ENCODE data around the gene ARHGEF17.

Gene ARHGEF17

DNA sequence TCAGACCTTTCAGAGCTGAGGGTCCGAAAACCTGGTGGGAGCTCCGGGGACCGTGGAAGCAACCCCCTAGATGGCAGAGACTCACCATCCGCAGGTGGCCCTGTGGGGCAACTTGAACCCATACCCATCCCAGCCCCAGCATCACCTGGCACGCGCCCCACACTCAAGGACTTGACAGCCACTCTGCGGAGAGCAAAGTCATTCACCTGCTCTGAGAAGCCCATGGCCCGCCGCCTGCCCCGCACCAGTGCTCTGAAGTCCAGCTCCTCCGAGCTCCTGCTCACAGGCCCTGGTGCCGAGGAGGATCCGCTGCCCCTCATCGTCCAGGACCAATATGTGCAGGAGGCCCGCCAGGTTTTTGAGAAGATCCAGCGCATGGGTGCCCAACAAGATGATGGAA, 2.0 kb downstream of the ARHGEF17 start:
- Histone ChIP-seq H3K4me3 (ENCODE audit: insufficient read length, low read depth) (no peak overlapping the region), H3K4me1 (ENCODE audit: insufficient read depth, insufficient read length) (peaks cover 30% of the 10 kb centered on the region), H3K27me3 (ENCODE audit: insufficient read depth, insufficient read length) (peaks cover 16% of the 10 kb centered on the region), H3K36me3 (ENCODE audit: insufficient read depth, insufficient read length, low read length) (peaks cover 38% of the 10 kb centered on the region), H3K9ac (ENCODE audit: insufficient read length, low read depth) (peak overlapping the region; percentile 72), H3K9me3 (ENCODE audit: insufficient read depth, low read length) (no peaks in the 10 kb centered on the region)
- TF ChIP-seq YY1 (IDR thresholded peaks at IDR 0.05; ENCODE audit: insufficient read depth, insufficient read length), result no peak
- no peak for TF ChIP-seq ZNF274 (IDR thresholded peaks at IDR 0.05; ENCODE audit: low read depth, low read length)
- no peak for TF ChIP-seq SUZ12 (IDR thresholded peaks at IDR 0.05; ENCODE audit: extremely low read depth, insufficient read depth, insufficient read length)
- no peak for DNase-seq (ENCODE audit: low read depth, low spot score)

DNA sequence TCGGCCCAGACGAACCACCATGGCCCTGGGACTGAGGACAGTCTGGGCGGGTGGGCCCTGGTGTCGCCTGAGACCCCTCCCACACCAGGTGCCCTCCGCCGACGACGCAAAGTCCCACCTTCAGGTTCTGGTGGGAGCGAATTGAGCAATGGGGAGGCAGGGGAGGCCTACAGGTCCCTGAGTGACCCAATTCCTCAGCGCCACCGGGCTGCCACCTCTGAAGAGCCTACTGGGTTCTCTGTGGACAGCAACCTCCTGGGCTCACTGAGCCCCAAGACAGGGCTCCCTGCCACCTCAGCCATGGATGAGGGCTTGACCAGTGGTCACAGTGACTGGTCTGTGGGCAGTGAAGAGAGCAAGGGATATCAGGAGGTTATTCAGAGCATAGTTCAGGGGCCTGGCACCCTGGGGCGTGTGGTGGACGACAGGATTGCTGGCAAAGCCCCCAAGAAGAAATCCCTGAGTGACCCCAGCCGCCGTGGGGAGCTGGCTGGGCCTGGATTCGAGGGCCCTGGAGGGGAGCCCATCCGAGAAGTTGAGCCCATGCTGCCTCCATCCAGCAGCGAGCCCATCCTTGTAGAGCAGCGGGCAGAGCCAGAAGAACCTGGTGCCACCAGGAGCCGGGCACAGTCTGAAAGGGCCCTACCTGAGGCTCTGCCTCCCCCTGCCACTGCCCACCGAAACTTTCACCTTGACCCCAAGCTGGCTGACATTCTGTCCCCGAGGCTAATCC, 2.8 kb downstream of the ARHGEF17 start:
- peaks cover 41% of the 10 kb centered on the region for H3K36me3 ChIP-seq (ENCODE audit: insufficient read depth, insufficient read length, low read length)
- H3K9me3 ChIP-seq (ENCODE audit: insufficient read depth, low read length), result no peaks in the 10 kb centered on the region
- peaks cover 16% of the 10 kb centered on the region for H3K27me3 ChIP-seq (ENCODE audit: insufficient read depth, insufficient read length)
- peaks cover 34% of the 10 kb centered on the region for H3K4me1 ChIP-seq (ENCODE audit: insufficient read depth, insufficient read length)
- TF ChIP-seq ZNF274 (IDR thresholded peaks at IDR 0.05; ENCODE audit: low read depth, low read length), result no peak
- TF ChIP-seq YY1 (IDR thresholded peaks at IDR 0.05; ENCODE audit: insufficient read depth, insufficient read length), result no peak
- no peak for TF ChIP-seq SUZ12 (IDR thresholded peaks at IDR 0.05; ENCODE audit: extremely low read depth, insufficient read depth, insufficient read length)
- DNase-seq (ENCODE audit: low read depth, low spot score), result no peak
- H3K4me3 ChIP-seq (ENCODE audit: insufficient read length, low read depth), result no peak overlapping the region
- H3K9ac ChIP-seq (ENCODE audit: insufficient read length, low read depth), result peak overlapping the region; percentile 67

DNA sequence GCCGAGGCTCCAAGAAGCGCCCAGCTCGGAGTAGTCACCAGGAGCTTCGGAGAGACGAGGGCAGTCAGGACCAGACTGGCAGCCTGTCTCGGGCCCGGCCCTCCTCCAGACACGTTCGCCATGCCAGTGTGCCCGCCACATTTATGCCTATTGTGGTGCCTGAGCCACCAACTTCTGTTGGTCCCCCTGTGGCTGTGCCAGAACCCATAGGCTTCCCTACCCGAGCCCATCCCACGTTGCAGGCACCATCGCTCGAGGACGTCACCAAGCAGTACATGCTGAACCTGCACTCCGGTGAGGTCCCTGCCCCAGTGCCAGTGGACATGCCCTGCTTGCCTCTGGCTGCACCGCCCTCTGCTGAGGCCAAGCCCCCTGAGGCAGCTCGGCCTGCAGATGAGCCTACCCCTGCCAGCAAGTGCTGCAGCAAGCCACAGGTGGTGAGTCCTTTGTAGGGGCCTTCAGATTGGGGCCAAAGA, 3.4 kb downstream of the ARHGEF17 start:
- Histone ChIP-seq H3K27me3 (ENCODE audit: insufficient read depth, insufficient read length) (peaks cover 13% of the 10 kb centered on the region), H3K9ac (ENCODE audit: insufficient read length, low read depth) (peak overlapping the region; percentile 67), H3K4me3 (ENCODE audit: insufficient read length, low read depth) (no peak overlapping the region), H3K36me3 (ENCODE audit: insufficient read depth, insufficient read length, low read length) (peaks cover 44% of the 10 kb centered on the region), H3K4me1 (ENCODE audit: insufficient read depth, insufficient read length) (peaks cover 34% of the 10 kb centered on the region), H3K9me3 (ENCODE audit: insufficient read depth, low read length) (no peaks in the 10 kb centered on the region)
- no peak for DNase-seq (ENCODE audit: low read depth, low spot score)
- TF ChIP-seq ZNF274 (IDR thresholded peaks at IDR 0.05; ENCODE audit: low read depth, low read length) (no peak), YY1 (IDR thresholded peaks at IDR 0.05; ENCODE audit: insufficient read depth, insufficient read length) (no peak), SUZ12 (IDR thresholded peaks at IDR 0.05; ENCODE audit: extremely low read depth, insufficient read depth, insufficient read length) (no peak)

DNA sequence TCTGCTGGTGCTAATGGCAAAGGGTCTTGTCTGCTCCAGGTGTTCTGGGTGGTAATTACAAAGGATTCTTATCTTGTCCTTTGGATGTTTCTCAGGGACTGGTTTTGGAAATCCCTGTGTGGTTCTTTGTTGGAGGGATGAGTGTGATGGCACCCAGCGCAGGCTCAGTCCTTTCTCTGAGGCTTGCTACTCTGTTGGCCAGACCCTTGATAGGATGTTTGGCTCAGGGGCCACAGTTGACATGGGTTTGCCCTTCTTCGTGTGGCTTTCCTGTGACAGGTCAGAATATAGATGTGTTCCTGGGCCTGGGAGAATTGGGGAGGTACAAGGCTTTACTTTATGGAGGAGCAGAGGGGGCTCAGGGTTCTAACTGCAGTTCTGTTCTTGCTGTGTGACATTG, 4.0 kb downstream of the ARHGEF17 start:
- Histone ChIP-seq H3K9ac (ENCODE audit: insufficient read length, low read depth) (no peak overlapping the region), H3K4me3 (ENCODE audit: insufficient read length, low read depth) (no peak overlapping the region)

DNA sequence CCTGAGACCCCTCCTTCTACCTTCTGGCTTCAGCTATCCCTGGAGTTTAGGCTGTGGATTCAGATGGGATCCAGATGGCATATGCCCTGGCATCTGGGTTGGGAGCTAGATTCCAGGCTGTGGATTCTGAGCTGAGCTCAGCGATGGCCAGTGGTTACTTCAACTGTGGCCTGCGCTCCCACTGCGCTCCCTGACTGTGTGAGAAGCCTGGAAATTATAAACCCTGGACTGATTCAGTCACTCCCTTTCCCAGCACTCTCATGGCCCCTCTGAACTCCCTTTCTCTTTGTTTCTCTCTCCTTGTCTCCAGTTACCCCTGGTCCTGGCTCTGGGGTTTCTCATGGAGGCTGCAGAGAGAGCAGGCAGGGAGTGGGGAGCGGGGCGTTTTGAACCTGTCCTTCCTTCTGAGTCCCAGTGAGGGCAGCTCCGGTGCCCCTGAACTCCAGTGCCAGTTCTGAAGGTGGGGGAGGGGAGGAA, 4.8 kb downstream of the ARHGEF17 start:
- TF ChIP-seq ZNF274 (IDR thresholded peaks at IDR 0.05; ENCODE audit: low read depth, low read length) (no peak), YY1 (IDR thresholded peaks at IDR 0.05; ENCODE audit: insufficient read depth, insufficient read length) (no peak), SUZ12 (IDR thresholded peaks at IDR 0.05; ENCODE audit: extremely low read depth, insufficient read depth, insufficient read length) (no peak)
- Histone ChIP-seq H3K9me3 (ENCODE audit: insufficient read depth, low read length) (no peaks in the 10 kb centered on the region), H3K4me1 (ENCODE audit: insufficient read depth, insufficient read length) (peaks cover 39% of the 10 kb centered on the region), H3K4me3 (ENCODE audit: insufficient read length, low read depth) (no peak overlapping the region), H3K9ac (ENCODE audit: insufficient read length, low read depth) (peak overlapping the region; percentile 32), H3K36me3 (ENCODE audit: insufficient read depth, insufficient read length, low read length) (peaks cover 56% of the 10 kb centered on the region), H3K27me3 (ENCODE audit: insufficient read depth, insufficient read length) (peaks cover 10% of the 10 kb centered on the region)
- DNase-seq (ENCODE audit: low read depth, low spot score), result no peak

More for the DNA sequence above, 4.0 kb downstream of the ARHGEF17 start:
- H3K36me3 ChIP-seq (ENCODE audit: insufficient read depth, insufficient read length, low read length), result peaks cover 50% of the 10 kb centered on the region
- H3K27me3 ChIP-seq (ENCODE audit: insufficient read depth, insufficient read length), result peaks cover 10% of the 10 kb centered on the region
- H3K4me1 ChIP-seq (ENCODE audit: insufficient read depth, insufficient read length), result peaks cover 36% of the 10 kb centered on the region
- no peaks in the 10 kb centered on the region for H3K9me3 ChIP-seq (ENCODE audit: insufficient read depth, low read length)
- no peak for TF ChIP-seq YY1 (IDR thresholded peaks at IDR 0.05; ENCODE audit: insufficient read depth, insufficient read length)
- no peak for TF ChIP-seq SUZ12 (IDR thresholded peaks at IDR 0.05; ENCODE audit: extremely low read depth, insufficient read depth, insufficient read length)
- TF ChIP-seq ZNF274 (IDR thresholded peaks at IDR 0.05; ENCODE audit: low read depth, low read length), result no peak
- DNase-seq (ENCODE audit: low read depth, low spot score), result no peak

DNA sequence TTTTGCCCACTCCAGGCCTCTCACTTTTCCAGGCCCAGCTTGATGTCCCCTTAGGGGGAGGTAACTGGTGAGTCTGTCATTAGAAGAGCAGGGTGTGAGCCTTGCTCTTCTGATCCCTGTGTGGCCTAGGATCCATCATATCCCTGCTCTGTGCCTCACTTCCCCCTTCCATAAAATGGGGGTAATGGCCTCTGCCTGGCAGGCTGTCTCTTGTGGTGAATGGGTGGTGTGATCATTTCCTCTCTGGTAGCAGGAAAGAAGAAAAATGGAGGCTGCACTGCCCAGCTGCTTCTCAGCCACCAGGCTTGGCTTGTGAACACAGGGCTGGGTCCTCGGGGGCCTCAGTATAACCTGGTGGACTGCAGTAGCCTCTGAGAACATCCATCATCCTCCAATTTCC, 5.6 kb downstream of the ARHGEF17 start:
- DNase-seq (ENCODE audit: low read depth, low spot score), result no peak
- Histone ChIP-seq H3K27me3 (ENCODE audit: insufficient read depth, insufficient read length) (peaks cover 10% of the 10 kb centered on the region), H3K9me3 (ENCODE audit: insufficient read depth, low read length) (no peaks in the 10 kb centered on the region), H3K36me3 (ENCODE audit: insufficient read depth, insufficient read length, low read length) (peaks cover 59% of the 10 kb centered on the region), H3K4me1 (ENCODE audit: insufficient read depth, insufficient read length) (peaks cover 41% of the 10 kb centered on the region), H3K9ac (ENCODE audit: insufficient read length, low read depth) (no peak overlapping the region), H3K4me3 (ENCODE audit: insufficient read length, low read depth) (no peak overlapping the region)
- TF ChIP-seq YY1 (IDR thresholded peaks at IDR 0.05; ENCODE audit: insufficient read depth, insufficient read length) (no peak), SUZ12 (IDR thresholded peaks at IDR 0.05; ENCODE audit: extremely low read depth, insufficient read depth, insufficient read length) (no peak), ZNF274 (IDR thresholded peaks at IDR 0.05; ENCODE audit: low read depth, low read length) (no peak)

DNA sequence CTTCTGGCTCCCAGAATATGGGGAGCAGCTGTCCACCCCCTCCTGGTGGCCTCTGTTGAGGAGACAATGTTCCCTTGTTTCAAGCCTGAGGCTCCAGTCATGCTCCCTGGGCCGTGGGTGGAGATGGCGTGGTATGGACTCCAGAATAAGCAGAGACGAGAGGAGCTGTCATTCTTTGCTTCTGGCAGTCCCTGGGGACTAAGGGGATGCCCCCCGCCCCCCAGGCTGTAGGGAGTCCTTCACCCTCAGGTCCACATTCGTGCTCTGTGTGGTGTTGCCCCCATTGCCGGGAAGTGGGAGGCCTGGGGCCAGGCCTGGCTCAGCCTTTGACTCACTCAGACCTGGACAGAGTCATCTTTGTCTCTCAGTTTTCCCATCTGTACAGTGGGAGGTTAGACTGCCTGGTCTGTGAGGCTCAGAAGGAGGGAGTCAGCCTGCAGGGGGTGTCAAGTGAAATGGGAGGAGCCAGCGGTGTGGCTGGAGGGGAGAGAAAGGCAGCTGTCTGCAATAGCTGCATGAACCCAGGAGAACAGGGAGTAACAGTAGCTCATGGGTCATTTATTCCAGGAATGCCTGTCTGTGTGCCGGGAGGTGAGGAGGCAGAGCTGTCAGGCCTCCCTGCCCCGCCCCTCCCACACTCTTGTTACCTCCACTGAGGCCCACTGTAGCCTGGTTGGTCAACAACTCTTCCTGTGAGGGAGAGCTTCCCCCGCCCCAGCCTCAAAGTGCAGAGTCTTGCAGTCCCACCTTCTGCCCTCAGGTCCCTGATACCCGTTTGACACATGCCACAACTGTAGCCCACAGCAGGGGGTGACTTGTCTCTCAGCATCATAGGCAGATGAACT, 6.3 kb downstream of the ARHGEF17 start:
- Histone ChIP-seq H3K27me3 (ENCODE audit: insufficient read depth, insufficient read length) (peaks cover 10% of the 10 kb centered on the region), H3K4me1 (ENCODE audit: insufficient read depth, insufficient read length) (peaks cover 41% of the 10 kb centered on the region), H3K9me3 (ENCODE audit: insufficient read depth, low read length) (no peaks in the 10 kb centered on the region), H3K36me3 (ENCODE audit: insufficient read depth, insufficient read length, low read length) (peaks cover 63% of the 10 kb centered on the region), H3K4me3 (ENCODE audit: insufficient read length, low read depth) (no peak overlapping the region), H3K9ac (ENCODE audit: insufficient read length, low read depth) (no peak overlapping the region)
- TF ChIP-seq YY1 (IDR thresholded peaks at IDR 0.05; ENCODE audit: insufficient read depth, insufficient read length) (no peak), SUZ12 (IDR thresholded peaks at IDR 0.05; ENCODE audit: extremely low read depth, insufficient read depth, insufficient read length) (no peak), ZNF274 (IDR thresholded peaks at IDR 0.05; ENCODE audit: low read depth, low read length) (no peak)
- DNase-seq (ENCODE audit: low read depth, low spot score), result peak; percentile 57
